Dermis microvascular lymphatic vessel endothelial cell (primary cell): Measurements from ENCODE around the gene MIER2. TPM values are rescaled to one million over a fixed set of nuclear protein-coding genes. Genes with fewer than 3 reads are reported as not detected.
A peak's percentile ranks its signal among the peaks of the same experiment; 100 is the strongest.

Experiments used
- DNase-seq, 2 donors: peaks; one replicate each; pipeline versions ENCODE4 v3.0.0 to v3.0.0-alpha.2; 2010; ENCODE audit warnings: low read depth in 2 of 2
- total RNA-seq: library from RNA; depleted of rRNA; stranded (reverse); fragments of >200 nt; gene quantifications from 2 replicates; pipeline ENCODE4 v1.2.1, GENCODE V29; 2014

MIER2 gene
- total RNA-seq, 1 donor from 2014 or later: 7.7 TPM

GRCh38 chr19:309206-309565 is 35.4 kb downstream of the MIER2 start:
- no peak for DNase-seq

- DNase-seq: no peak
Observed at GRCh38 chr19:308471-309205, 36.0 kb downstream of the MIER2 start.

GRCh38 chr19:307793-308420 is 36.7 kb downstream of the MIER2 start:
- DNase-seq: no peak

GRCh38 chr19:307111-307531 is 37.5 kb downstream of the MIER2 start:
- DNase-seq: no peak

GRCh38 chr19:306151-306900 is 38.3 kb downstream of the MIER2 start:
- no peak for DNase-seq

GRCh38 chr19:305240-306150 is 39.1 kb downstream of the MIER2 start:
- no peak for DNase-seq

- DNase-seq: no peak
Observed at GRCh38 chr19:296476-297225, 47.9 kb downstream of the MIER2 start.

- DNase-seq: no peak
Observed at GRCh38 chr19:295687-296370, 48.8 kb downstream of the MIER2 start.

- peak in 1 of 2 donors; percentile 40 for DNase-seq
Observed at GRCh38 chr19:294946-295686, 49.5 kb downstream of the MIER2 start.

GRCh38 chr19:294341-294945 is 50.2 kb downstream of the MIER2 start:
- no peak for DNase-seq

- no peak for DNase-seq
Observed at GRCh38 chr19:293436-294110, 51.0 kb downstream of the MIER2 start.

GRCh38 chr19:292951-293350 is 51.6 kb downstream of the MIER2 start:
- DNase-seq: no peak

GRCh38 chr19:292281-292884 is 52.2 kb downstream of the MIER2 start:
- DNase-seq: no peak

- DNase-seq: no peak
Observed at GRCh38 chr19:291561-292280, 52.9 kb downstream of the MIER2 start.

- peak in 1 of 2 donors; percentile 35 for DNase-seq
Observed at GRCh38 chr19:291006-291521, 53.5 kb downstream of the MIER2 start, which contains the start of gene PLPP2. Gene PLPP2, minus strand, starts transcription at chr19:291403. Its CDS starts 67 bp downstream, at chr19:291336.

- DNase-seq: peak in 1 of 2 donors; percentile 60
Observed at GRCh38 chr19:290372-291005, 54.1 kb downstream of the MIER2 start.
